22Rv1 (cell line): ENCODE results near the gene RNGTT.

Experiments used
- H3K27ac ChIP-seq: fragments of 450-650 bp; 2 replicates; pipeline ENCODE4 v1.5.1; 2017
- CTCF ChIP-seq: fragments of 450-650 bp; IDR thresholded peaks from 2 replicates; pipeline ENCODE4 v1.5.1; 2017; ENCODE audit warnings: mild to moderate bottlenecking
- ZFX ChIP-seq: fragments of 450-650 bp; IDR thresholded peaks from 2 replicates; pipeline ENCODE4 v1.6.1; 2017; ENCODE audit warnings: antibody characterized with exemption, borderline replicate concordance

Gene RNGTT

DNA sequence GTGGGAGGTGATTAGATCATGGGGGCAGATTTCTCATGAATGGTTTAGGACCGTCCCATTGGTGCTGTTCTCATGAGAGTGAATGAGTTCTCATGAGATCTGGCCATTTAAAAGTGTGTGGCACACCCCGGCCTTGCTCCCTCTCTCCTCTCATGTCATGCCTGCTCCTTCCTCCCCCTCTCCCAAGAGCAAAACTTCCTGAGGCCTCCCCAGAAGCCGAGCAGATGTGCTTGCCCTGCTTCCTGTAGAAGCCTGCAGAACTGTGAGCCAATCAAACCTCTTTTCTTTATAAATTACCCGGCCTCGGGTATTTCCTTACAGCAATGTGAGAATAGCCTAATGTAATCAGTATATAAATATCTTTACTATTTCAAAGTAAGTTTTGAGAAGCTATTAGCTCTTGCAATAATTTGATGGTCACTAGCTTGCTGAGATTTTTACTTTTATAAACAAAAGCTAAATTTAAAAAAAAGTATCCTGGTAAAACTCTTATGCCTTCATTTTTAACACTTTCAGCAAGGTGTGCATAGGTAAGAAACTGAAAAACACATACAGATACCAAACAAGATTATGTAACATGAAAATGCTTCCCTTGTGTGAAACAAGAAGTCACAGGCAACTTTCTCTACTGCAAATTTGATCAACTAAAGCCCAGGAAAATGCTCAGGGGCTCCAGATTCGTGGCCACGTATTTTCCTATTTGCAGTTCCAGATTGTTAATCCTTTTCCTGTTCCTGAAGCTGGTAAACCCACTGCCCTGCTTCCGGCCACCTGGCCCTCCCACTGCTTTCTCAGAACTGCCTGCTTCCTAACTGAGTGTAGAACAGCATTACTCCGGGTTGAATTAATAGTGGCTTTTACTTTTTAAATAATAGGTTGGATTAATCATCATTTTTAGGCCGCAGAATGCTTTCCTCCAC lies 402.1 kb downstream of the RNGTT start:
- no peak for TF ChIP-seq CTCF
- TF ChIP-seq ZFX: no peak
- H3K27ac ChIP-seq: no peak overlapping the region
